ENCODE results near the gene ARL15.

DNA sequence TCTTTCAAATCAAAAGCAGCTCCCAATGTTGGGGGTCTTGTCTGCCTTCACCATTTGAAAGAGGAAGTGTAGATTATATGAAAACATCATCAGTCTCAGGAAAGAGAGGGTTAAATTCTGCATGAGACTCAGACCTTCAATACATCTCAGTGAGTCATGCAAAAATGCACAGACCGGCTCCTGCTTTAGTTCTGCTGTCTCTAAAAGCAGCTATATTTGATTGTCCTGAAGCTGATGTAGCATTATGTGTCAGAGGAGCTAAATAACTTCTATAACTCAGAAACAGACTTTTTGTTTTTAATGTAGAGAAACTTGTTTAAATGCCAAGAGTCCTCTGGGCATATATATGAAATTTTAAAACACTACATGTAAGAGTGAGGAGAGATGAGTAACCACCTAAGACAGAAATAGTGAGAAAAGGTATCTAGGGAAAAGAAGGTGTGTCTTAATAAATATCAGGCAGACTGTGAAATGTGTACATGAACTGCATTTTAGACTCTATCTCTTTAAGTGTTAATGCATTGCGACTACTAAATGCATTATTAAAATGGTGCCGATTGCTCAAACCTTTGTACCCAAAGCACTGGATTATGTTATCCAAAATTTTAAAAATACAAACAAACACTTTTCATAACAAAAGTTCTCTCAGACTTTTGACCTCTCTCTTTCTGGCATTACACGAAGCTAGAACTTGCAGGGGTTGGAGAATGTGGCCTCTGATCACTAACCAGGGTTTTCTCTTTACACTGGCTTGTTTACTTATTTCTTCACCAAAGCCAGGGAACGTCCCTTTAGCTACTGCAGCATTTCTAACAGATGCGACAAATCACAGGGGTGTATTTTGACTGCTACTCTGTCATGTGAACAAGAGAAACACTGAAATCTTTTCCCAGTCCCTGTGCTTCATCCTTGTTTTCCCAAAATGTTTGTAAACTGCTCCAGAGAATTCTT lies 302.3 kb downstream of the ARL15 start:
- TF ChIP-seq GATA2 (IDR thresholded peaks at IDR 0.05; ENCODE audit: low read depth, low read length) (no peak), GATA3 (IDR thresholded peaks at IDR 0.05; ENCODE audit: low read depth, low read length) (no peak)

Data from SH-SY5Y (cell line).